NCI-H82 treated with DMSO at 0.1 percent for 48 hours (cell line): ENCODE measurements around the gene CDC6.

ENCODE experiments used
- DNase-seq: peaks from one replicate; lab custom pipeline; 2025; ENCODE audit not compliant: unreplicated experiment; lab: John Stamatoyannopoulos, UW

Gene CDC6

GRCh38 chr17:40309949-40310510, 22.4 kb downstream of the CDC6 start:
- DNase-seq = no peak

- DNase-seq = no peak
Measured at GRCh38 chr17:40310882-40311391, 23.3 kb downstream of the CDC6 start.

GRCh38 chr17:40311575-40311974, 23.9 kb downstream of the CDC6 start:
- DNase-seq = no peak

- no peak for DNase-seq
Measured at GRCh38 chr17:40312131-40312731, 24.6 kb downstream of the CDC6 start.

GRCh38 chr17:40312893-40313667, 25.4 kb downstream of the CDC6 start:
- no peak for DNase-seq

- no peak for DNase-seq
Measured at GRCh38 chr17:40313668-40314583, 26.2 kb downstream of the CDC6 start.

- DNase-seq = no peak
Measured at GRCh38 chr17:40314584-40314956, 26.9 kb downstream of the CDC6 start.

- no peak for DNase-seq
Measured at GRCh38 chr17:40315206-40315605, 27.5 kb downstream of the CDC6 start.

- DNase-seq = no peak
Measured at GRCh38 chr17:40315678-40316570, 28.2 kb downstream of the CDC6 start.

- DNase-seq = no peak
Measured at GRCh38 chr17:40316571-40317344, 29.1 kb downstream of the CDC6 start.

GRCh38 chr17:40317345-40317873, 29.7 kb downstream of the CDC6 start:
- peak; percentile 84 for DNase-seq

GRCh38 chr17:40317880-40318829, 30.5 kb downstream of the CDC6 start:
- DNase-seq = peak; percentile 92

GRCh38 chr17:40318830-40319391, 31.2 kb downstream of the CDC6 start:
- DNase-seq = no peak

GRCh38 chr17:40319651-40320540, 32.2 kb downstream of the CDC6 start:
- DNase-seq = no peak

- DNase-seq = no peak
Measured at GRCh38 chr17:40320756-40321523, 33.3 kb downstream of the CDC6 start.

- no peak for DNase-seq
Measured at GRCh38 chr17:40321524-40321929, 33.8 kb downstream of the CDC6 start.
